Measurements from ENCODE around the gene HBE1. TPM values are rescaled to one million over a fixed set of nuclear protein-coding genes. Genes with fewer than 3 reads are reported as not detected.

HBE1 gene
- total RNA-seq, 2 donors from 2014 or later: not detected

GRCh38 chr11:5304046-5304445 is 34.3 kb upstream of the HBE1 start:
- ATAC-seq (ENCODE audit: insufficient number of reproducible peaks, low FRiP score, low read depth) (no peak), DNase-seq (ENCODE audit: low spot score) (no peak)
- Histone ChIP-seq H3K36me3 (no peaks in the 10 kb centered on the region), H3K4me3 (no peak overlapping the region), H3K9me3 (no peaks in the 10 kb centered on the region), H3K27ac (no peak overlapping the region), H3K27me3 (replicated peaks; ENCODE audit: insufficient read depth) (no peaks in the 10 kb centered on the region), H3K4me1 (ENCODE audit: control insufficient read depth in 1 of 2, low read depth in 2 of 2) (no peaks in the 10 kb centered on the region)
- no peak for TF ChIP-seq CTCF (IDR thresholded peaks at IDR 0.05)

GRCh38 chr11:5303626-5304025 is 33.9 kb upstream of the HBE1 start:
- TF ChIP-seq CTCF (IDR thresholded peaks at IDR 0.05): no peak
- H3K27me3 ChIP-seq (replicated peaks; ENCODE audit: insufficient read depth): no peaks in the 10 kb centered on the region
- no peak overlapping the region for H3K4me3 ChIP-seq
- H3K4me1 ChIP-seq (ENCODE audit: control insufficient read depth in 1 of 2, low read depth in 2 of 2): no peaks in the 10 kb centered on the region
- H3K9me3 ChIP-seq: no peaks in the 10 kb centered on the region
- no peaks in the 10 kb centered on the region for H3K36me3 ChIP-seq
- DNase-seq (ENCODE audit: low spot score) (no peak), ATAC-seq (ENCODE audit: insufficient number of reproducible peaks, low FRiP score, low read depth) (no peak)
- H3K27ac ChIP-seq: no peak overlapping the region

- TF ChIP-seq CTCF (IDR thresholded peaks at IDR 0.05): no peak
- ATAC-seq (ENCODE audit: insufficient number of reproducible peaks, low FRiP score, low read depth): no peak
- Histone ChIP-seq H3K36me3 (no peaks in the 10 kb centered on the region), H3K27ac (no peak within 1 kb of the TSS), H3K9me3 (no peaks in the 10 kb centered on the region), H3K4me1 (ENCODE audit: control insufficient read depth in 1 of 2, low read depth in 2 of 2) (no peaks in the 10 kb centered on the region), H3K4me3 (no peak within 1 kb of the TSS), H3K27me3 (replicated peaks; ENCODE audit: insufficient read depth) (no peaks in the 10 kb centered on the region)
- no peak for DNase-seq (ENCODE audit: low spot score)
Measured at GRCh38 chr11:5301846-5302245, 32.1 kb upstream of the HBE1 start, which contains the start of gene OR51B4. Gene OR51B4, minus strand, starts transcription at chr11:5301946. Its CDS starts 0 bp downstream, at chr11:5301946.

GRCh38 chr11:5300251-5300650 is 30.5 kb upstream of the HBE1 start:
- ATAC-seq (ENCODE audit: insufficient number of reproducible peaks, low FRiP score, low read depth) (no peak), DNase-seq (ENCODE audit: low spot score) (no peak)
- H3K4me1 ChIP-seq (ENCODE audit: control insufficient read depth in 1 of 2, low read depth in 2 of 2): no peaks in the 10 kb centered on the region
- H3K4me3 ChIP-seq: no peak overlapping the region
- TF ChIP-seq CTCF (IDR thresholded peaks at IDR 0.05): no peak
- H3K27me3 ChIP-seq (replicated peaks; ENCODE audit: insufficient read depth): no peaks in the 10 kb centered on the region
- no peaks in the 10 kb centered on the region for H3K36me3 ChIP-seq
- no peaks in the 10 kb centered on the region for H3K9me3 ChIP-seq
- no peak overlapping the region for H3K27ac ChIP-seq

- DNase-seq (ENCODE audit: low spot score) (no peak), ATAC-seq (ENCODE audit: insufficient number of reproducible peaks, low FRiP score, low read depth) (no peak)
- Histone ChIP-seq H3K9me3 (no peaks in the 10 kb centered on the region), H3K27ac (no peak overlapping the region), H3K27me3 (replicated peaks; ENCODE audit: insufficient read depth) (no peaks in the 10 kb centered on the region), H3K4me3 (no peak overlapping the region), H3K36me3 (no peaks in the 10 kb centered on the region), H3K4me1 (ENCODE audit: control insufficient read depth in 1 of 2, low read depth in 2 of 2) (no peaks in the 10 kb centered on the region)
- TF ChIP-seq CTCF (IDR thresholded peaks at IDR 0.05): no peak
Measured at GRCh38 chr11:5298451-5298850, 28.7 kb upstream of the HBE1 start.
